GM21423 (cell line): Measurements from ENCODE around the gene ELANE.

Experiments
- ATAC-seq: cut with Tn5 transposase; IDR thresholded peaks from one replicate; pipeline ENCODE4 v1.9.1; 2021; ENCODE audit warnings: mild to moderate bottlenecking, moderate library complexity; ENCODE audit not compliant: unreplicated experiment

ELANE gene

DNA sequence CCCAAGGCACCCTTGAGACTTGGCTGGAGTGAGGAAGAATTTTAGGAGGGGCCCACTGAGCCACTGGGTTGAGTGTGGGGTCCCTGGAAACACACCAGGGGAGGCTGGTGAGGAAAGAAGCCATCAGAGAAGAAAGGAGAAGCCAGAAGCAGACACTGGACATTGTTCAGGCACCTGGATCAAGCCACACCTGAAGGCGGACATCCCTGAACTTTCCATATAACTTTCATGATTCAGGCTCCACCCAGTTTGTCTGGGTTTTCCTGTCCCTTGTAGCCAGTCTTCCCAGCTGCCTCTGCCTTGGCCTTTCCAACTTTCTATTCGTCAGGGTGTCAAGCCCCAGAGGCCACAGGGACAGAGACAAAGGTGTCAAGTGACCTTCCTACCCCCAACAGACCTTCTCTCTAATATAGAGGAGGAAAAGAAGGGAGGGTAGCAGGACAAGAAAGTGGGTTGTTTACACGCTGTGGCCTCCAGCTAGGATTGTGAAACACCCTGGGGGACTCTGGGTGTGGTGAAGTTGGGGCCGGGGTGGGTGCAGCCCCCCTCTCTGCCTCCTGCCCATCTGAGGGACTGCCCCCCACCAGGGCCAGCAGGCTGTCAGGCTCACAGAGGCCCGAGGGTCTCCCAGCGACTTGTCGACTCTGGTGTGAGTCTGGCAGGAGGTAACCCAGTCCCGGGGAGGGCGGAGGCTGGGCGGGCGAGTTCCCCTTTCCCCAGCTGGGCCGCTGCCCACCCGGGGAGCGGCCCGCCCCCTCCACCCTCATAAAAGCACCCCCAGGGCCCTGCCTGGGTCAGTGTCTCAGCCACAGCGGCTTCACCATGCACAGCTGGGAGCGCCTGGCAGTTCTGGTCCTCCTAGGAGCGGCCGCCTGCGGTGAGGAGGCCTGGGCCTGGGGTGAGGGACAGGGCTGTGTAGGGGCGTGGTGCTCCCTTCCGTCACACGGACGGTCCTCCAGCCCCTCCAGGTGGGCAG, 7.1 kb downstream of the ELANE start, which contains the start of gene CFD:
Gene CFD (plus strand): TSS at position 797 of the 976 bp plus-strand sequence. CDS start 26 bp downstream, at position 823.
- no peak for ATAC-seq

DNA sequence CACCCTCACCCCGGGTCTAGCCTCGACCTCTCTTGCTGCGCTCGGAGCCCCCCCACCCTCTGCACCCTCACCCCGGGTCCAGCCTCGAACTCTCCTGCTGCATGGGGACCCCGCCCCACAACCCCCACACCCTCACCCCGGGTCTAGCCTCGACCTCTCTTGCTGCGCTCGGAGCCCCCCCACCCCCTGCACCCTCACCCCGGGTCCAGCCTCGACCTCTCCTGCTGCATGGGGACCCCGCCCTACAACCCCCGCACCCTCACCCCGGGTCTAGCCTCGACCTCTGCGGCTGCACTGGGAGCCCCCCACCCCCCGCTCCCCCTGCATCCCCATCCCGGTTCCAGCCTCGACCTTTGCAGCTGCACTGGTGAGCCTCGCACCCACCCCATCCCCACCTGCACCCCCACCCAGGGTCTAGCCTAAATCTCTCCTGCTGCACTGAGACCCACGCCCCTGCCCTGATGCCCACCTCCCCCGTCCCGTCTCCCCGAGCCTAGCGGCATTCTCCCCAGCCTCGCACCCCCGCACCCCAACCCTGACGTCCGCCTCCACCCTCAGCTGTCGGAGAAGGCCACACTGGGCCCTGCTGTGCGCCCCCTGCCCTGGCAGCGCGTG, 9.1 kb downstream of the ELANE start:
- ATAC-seq, result no peak

DNA sequence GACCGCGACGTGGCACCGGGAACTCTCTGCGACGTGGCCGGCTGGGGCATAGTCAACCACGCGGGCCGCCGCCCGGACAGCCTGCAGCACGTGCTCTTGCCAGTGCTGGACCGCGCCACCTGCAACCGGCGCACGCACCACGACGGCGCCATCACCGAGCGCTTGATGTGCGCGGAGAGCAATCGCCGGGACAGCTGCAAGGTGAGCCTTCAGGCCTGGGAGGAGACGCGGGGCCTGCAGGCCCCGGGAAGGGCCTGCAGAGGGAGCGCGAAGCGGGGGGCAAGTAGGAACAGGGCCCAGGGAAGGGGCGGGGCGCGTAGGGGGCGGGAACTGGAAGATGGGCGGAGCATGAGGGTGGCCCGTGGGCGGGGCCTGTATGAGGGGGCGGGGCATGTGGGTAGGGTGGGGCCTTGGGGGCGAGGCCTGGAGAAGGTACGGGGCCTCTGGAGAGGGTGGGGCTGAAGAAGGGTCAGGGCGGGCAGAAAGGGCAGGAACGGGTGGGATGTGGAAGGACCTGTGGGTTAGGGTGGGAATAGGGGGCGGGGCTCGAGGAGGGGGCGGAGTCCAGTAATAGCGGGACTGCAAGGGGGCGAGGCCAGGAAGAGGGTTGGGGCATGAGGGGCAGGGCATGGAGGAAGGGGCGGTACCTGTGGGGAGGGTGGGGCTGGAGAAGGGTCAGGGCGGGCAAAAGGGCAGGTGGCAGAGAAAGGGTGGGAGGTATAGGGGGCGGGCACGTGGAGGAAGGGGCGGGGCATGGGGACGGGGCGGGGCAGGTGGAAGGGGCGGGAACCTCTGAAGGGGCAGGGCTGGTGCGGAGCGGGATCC, 9.9 kb downstream of the ELANE start:
- ATAC-seq, result no peak

- no peak for ATAC-seq
Observed at GRCh38 chr19:862581-863314, 10.6 kb downstream of the ELANE start.

DNA sequence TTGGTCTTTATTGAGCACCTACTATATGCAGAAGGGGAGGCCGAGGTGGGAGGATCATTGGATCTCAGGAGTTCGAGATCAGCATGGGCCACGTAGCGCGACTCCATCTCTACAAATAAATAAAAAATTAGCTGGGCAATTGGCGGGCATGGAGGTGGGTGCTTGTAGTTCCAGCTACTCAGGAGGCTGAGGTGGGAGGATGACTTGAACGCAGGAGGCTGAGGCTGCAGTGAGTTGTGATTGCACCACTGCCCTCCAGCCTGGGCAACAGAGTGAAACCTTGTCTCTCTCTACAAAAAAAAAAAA, 11.2 kb downstream of the ELANE start:
- no peak for ATAC-seq

- no peak for ATAC-seq
Observed at GRCh38 chr19:866769-867300, 14.7 kb downstream of the ELANE start.

- no peak for ATAC-seq
Observed at GRCh38 chr19:867301-867793, 15.2 kb downstream of the ELANE start.

DNA sequence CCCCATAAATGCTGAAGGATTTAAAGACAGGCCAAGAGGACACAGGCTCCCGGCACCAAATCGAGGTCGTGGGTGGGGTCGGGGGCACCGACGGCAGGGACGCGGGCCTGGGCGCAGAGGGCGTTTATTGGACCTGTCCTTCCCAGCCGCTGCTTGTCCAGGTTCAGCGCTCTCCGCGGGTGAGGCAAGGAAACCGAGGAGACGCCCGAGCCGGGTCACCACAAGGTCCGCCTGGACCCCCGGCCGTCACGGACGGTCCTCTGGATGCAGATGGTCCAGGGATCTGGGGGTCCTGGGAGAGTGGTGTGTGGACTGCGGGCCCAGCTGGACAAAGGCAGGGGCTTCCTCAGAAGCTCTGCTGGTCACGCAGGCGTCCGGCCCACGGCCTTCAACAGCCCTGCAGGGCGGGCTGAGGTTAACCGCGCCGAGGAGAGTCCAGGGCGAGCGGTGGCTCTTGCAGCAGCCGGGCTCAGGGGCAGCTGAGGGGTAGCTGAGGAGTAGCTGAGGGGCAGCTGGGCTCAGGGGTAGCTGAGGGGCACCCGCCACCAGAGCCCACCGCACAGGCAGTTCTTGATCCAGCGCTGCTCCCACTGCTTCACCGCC, 15.9 kb downstream of the ELANE start:
- no peak for ATAC-seq

GRCh38 chr19:868458-869244, 16.5 kb downstream of the ELANE start:
- ATAC-seq, result no peak

- ATAC-seq, result no peak
Observed at GRCh38 chr19:869245-870177, 17.4 kb downstream of the ELANE start.

DNA sequence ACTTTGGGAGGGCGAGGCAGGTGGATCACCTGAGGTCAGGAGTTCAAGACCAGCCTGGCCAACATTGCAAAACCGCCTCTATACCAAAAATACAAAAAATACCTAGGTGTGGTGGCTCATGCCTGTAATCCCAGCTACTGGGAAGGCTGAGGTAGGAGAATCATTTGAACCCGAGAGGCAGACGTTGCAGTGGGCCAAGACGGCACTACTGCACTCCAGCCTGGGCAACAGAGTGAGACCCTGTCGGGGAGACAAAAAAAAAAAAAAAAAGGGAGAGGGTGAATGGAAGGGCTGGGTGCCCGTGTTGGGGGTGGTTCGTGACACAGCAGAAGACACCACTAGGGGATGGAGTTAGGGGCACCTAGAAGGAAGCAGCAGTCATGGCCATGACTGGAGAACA, 18.2 kb downstream of the ELANE start:
- ATAC-seq, result no peak

GRCh38 chr19:870963-871401, 18.9 kb downstream of the ELANE start:
- no peak for ATAC-seq

GRCh38 chr19:871446-872265, 19.6 kb downstream of the ELANE start:
- no peak for ATAC-seq

GRCh38 chr19:872266-872951, 20.3 kb downstream of the ELANE start:
- no peak for ATAC-seq

DNA sequence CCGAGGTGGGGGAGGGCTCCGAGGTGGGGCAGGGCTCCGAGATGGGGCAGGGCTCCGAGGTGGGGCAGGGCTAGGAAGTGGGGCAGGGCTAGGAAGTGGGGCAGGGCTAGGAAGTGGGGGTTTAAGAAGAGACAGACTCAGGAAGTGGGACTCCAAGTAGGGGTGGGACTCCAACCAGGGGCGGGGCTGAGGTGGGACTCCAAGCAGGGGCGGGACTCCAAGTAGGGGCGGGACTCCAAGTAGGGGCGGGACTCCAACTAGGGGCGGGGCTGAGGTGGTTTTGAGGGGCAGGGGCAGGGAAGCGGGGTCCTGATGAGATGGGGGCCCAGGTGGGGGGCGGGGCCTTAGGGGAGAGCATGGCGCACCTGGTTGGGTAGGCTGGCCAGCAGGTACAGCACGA, 21.0 kb downstream of the ELANE start:
- no peak for ATAC-seq

GRCh38 chr19:873561-874041, 21.5 kb downstream of the ELANE start:
- no peak for ATAC-seq
